Stimulated activated naive B cell treated with anti-CD40 and anti-IgM and Interleukin-4, amounts not matched to agents 10 μg/mL and 1 μg/mL and 100 μg/mL, for 72 hours (primary cell): ENCODE results near the gene AGXT.
A peak's percentile ranks its signal among the peaks of the same experiment; 100 is the strongest.

Experiments
- ATAC-seq, 2 donors: fragments of 150-1000 bp; cut with Tn5 transposase; replicated peaks; 2 replicates each; pipeline ENCODE4 v1.10.0; 2021; ENCODE audit warnings: moderate library complexity in 1 of 2
- DNase-seq: peaks from one replicate; pipeline ENCODE4 v3.0.0; 2021
- H3K27ac Mint-ChIP-seq: one replicate; pipeline ENCODE4 v1.8.0; 2022; ENCODE audit warnings: mild to moderate bottlenecking, mixed read lengths
- H3K27me3 Mint-ChIP-seq, 2 donors: one replicate each; pipeline ENCODE4 v1.8.0; 2022; ENCODE audit warnings: mixed read lengths in 2 of 2
- H3K36me3 Mint-ChIP-seq, 2 donors: one replicate each; pipeline ENCODE4 v1.8.0; 2022; ENCODE audit warnings: mixed read lengths in 2 of 2, mild to moderate bottlenecking in 1 of 2
- H3K4me1 Mint-ChIP-seq, 2 donors: one replicate each; pipeline ENCODE4 v1.8.0; 2022; ENCODE audit warnings: mixed read lengths in 2 of 2, mild to moderate bottlenecking in 1 of 2
- H3K4me3 Mint-ChIP-seq, 2 donors: one replicate each; pipeline ENCODE4 v1.8.0; 2022; ENCODE audit warnings: mild to moderate bottlenecking in 2 of 2, mixed read lengths in 2 of 2, moderate library complexity in 1 of 2
- H3K9me3 Mint-ChIP-seq, 2 donors: one replicate each; pipeline ENCODE4 v1.8.0; 2022; ENCODE audit warnings: mixed read lengths in 2 of 2, mild to moderate bottlenecking in 1 of 2

Gene AGXT

DNA sequence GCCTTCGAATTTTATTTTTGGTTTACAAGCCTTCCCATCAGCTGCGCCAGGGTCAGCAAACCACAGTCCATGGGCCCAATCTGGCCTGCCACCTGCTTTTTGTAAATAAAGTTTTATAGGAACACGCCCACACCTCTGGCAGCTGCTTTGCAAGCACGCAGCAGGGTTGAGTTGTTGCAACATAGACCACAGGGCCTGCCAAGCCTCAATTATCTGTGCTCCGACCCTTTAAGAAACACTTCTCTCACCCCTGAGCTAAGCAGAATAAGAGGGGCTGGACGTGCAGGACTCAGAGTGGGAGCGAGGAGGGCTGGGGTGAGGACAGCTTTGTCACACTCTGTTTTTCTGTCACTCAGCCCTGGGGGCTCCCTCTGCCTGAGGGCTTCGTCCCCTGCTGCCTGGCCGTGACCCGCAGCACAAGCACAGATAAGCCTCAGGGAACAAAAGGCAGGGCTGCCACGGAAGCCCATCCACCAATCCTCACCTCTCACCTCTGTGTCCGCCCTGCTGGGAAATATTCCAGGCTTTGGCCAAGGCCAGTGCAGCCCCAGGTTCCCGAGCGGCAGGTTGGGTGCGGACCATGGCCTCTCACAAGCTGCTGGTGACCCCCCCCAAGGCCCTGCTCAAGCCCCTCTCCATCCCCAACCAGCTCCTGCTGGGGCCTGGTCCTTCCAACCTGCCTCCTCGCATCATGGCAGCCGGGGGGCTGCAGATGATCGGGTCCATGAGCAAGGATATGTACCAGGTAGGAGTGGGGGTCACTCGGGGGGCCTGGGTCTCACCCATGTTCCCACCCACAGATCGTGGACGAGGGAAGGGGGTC lies at the start of gene AGXT:
AGXT (plus strand) TSS at position 539 of the 823 bp plus-strand sequence; CDS start at position 581, 42 bp downstream.
- DNase-seq (no peak), ATAC-seq (no peak)
- Mint-ChIP-seq H3K27me3 (peaks cover 6 to 25% of the 10 kb centered on the region in 2 donors), H3K36me3 (no peaks in the 10 kb centered on the region), H3K4me1 (peaks cover 0 to 3% of the 10 kb centered on the region in 2 donors), H3K4me3 (no peak within 1 kb of the TSS), H3K9me3 (no peaks in the 10 kb centered on the region), H3K27ac (no peak within 1 kb of the TSS)

DNA sequence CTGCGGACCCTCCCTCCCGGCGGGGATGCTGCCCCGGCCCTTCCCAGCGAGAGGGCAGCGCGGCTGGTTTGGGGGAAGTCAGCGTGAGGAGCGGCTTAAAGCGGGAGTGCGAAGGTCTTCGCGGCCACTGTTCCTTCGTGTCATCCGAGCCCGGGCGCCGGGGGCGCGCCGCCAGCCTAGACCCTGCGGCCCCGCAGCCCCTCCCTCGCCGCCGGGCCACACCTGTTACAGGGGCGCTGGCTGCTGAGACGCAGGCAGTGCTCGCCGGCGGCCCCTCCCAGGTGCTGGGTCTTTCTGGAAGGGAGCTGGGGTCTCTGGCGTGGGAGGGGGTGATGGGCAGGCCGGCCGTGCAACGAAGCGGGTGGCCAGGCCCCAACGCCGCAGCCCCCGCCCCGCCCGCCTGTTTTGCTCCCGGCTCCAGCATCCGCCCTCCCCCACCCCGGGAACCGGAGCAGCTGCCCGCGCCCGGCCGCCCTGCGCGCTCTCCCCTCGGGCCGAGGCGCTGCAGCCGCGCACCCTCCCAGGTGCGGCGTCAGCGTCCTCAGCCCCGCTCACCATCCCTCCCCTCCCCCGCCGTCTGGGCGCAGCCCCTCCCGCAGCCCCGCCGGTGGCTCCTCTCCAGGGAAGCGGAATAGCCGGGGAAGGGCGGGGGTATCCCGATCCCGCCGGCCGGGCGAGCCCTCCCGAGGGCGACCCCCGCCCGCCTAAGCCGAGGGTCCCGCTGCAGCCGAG lies 49.3 kb upstream of the AGXT start:
- no peak overlapping the region for H3K4me3 Mint-ChIP-seq
- DNase-seq (no peak), ATAC-seq (no peak)
- H3K27me3 Mint-ChIP-seq: peaks cover 57 to 75% of the 10 kb centered on the region in 2 donors
- H3K36me3 Mint-ChIP-seq: peaks cover 4 to 6% of the 10 kb centered on the region in 2 donors
- H3K9me3 Mint-ChIP-seq: peaks cover 6 to 10% of the 10 kb centered on the region in 2 donors
- H3K4me1 Mint-ChIP-seq: peaks cover 12 to 15% of the 10 kb centered on the region in 2 donors
- H3K27ac Mint-ChIP-seq: no peak overlapping the region

DNA sequence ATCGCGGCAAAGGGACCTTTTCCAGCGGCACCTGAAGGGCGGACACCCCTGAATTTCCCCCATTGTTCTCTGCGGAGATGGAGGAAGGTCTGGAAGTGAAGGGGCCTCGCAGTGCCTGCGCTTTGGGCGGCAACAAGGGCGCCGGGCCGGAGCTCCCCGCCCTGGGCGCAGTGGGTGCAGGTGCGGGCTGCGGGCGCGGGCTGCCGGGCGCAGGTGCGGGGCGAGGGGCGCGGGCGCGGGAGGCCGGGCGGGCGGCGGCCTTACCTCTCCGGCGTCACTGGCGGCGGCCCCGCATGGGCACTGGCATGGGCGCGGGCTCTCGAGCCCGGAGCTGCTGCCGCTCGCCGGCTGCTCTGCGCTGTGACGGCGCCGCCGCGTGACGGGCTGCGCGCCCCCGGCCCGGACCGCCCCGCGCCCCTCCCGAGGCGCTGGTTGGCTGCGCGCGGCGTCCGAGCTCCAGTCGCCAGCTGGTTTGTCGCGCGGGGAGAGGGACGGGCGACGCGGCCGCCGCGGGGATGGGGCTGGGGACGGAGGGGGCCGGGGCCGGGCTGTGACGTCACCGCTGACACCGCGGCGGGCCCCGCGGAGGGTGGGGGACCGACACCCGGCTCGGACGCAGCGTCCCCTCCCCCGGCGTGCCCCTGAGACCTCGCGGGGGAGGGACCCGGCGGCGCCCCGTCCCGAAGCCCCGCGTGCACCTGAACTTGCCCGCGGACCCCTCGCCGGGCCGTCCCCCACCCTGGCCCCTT lies 48.6 kb upstream of the AGXT start, which contains the start of gene KIF1A:
KIF1A (minus strand) TSS at position 362 of the 749 bp plus-strand sequence. CDS start 22,467 bp downstream, outside the sequence.
- Mint-ChIP-seq H3K4me1 (peaks cover 12 to 15% of the 10 kb centered on the region in 2 donors), H3K27me3 (peaks cover 62 to 78% of the 10 kb centered on the region in 2 donors), H3K27ac (no peak within 1 kb of the TSS)

DNA sequence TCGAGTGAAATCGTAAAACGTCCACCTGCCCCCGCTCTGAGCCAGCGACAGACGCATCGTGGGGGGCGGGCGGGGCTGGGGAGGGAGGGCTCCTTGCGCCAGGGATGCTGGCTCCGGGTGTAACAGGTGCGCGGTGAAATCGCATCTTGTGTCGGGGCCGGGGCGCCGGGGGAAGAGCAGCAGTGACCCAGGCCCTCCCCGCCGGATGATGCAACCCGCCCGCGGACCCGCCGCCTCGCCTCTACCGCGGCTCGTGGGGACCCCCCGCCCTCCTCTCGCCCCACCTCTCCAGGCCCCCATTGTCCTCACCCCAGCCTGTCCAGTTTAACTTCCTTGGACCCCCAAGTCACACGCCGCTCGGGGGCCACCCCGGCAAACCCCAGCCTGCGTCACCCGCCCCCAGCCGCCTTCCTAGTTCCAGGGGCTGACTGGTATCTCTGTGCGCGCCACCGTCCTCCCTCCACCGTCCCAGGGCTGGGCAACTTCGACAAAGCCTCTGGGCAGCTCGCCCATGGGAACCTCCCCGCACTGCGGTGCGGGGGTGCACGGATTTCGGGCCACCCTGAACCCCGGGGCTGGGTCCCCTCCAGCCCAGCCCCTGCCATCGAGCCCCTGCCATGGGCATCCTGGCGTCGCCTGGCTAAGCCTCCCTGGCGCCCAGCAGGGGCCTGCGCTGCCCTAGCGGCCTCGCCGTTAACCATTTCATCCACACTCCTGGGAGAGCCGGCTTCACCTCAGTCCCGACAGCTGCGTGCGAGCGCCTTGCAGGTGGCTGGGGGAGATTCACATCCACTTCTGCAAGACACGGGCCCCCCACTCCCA lies 47.8 kb upstream of the AGXT start:
- Mint-ChIP-seq H3K27me3 (peaks cover 64 to 78% of the 10 kb centered on the region in 2 donors), H3K4me3 (peak overlapping the region; percentile 66 to 71), H3K27ac (no peak overlapping the region), H3K9me3 (peaks cover 5 to 8% of the 10 kb centered on the region in 2 donors), H3K36me3 (peaks cover 4 to 6% of the 10 kb centered on the region in 2 donors), H3K4me1 (peaks cover 12 to 15% of the 10 kb centered on the region in 2 donors)
- ATAC-seq (peak; percentile 37 to 46), DNase-seq (no peak)

More for the DNA sequence above, 48.6 kb upstream of the AGXT start, which contains the start of gene KIF1A:
- ATAC-seq (peak in 1 of 2 donors; percentile 24), DNase-seq (no peak)
- Mint-ChIP-seq H3K4me3 (peak within 1 kb of the TSS; percentile 66 to 71), H3K9me3 (peaks cover 5 to 8% of the 10 kb centered on the region in 2 donors), H3K36me3 (peaks cover 4 to 6% of the 10 kb centered on the region in 2 donors)

DNA sequence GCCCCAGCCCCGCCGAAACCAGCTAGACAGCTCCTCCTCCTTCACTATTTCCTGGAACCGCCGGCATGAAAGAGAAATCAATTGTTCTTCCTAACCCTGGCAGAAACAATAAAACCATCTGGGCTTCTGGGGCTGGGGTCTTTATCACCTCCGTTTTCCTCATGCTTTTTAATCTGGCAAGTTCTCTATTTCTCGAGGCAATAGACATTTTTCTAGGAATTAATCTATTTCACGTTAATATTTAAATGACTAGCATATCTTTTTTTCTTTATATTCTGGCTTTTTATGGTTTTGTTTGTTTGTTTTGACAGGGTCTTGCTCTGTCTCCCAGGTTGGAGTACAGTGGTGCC lies 47.2 kb upstream of the AGXT start:
- Mint-ChIP-seq H3K9me3 (peaks cover 5 to 8% of the 10 kb centered on the region in 2 donors), H3K4me3 (peak overlapping the region; percentile 36 to 71), H3K36me3 (peaks cover 4 to 6% of the 10 kb centered on the region in 2 donors), H3K4me1 (peaks cover 12 to 15% of the 10 kb centered on the region in 2 donors), H3K27me3 (peaks cover 63 to 78% of the 10 kb centered on the region in 2 donors), H3K27ac (no peak overlapping the region)
- ATAC-seq (no peak), DNase-seq (no peak)

DNA sequence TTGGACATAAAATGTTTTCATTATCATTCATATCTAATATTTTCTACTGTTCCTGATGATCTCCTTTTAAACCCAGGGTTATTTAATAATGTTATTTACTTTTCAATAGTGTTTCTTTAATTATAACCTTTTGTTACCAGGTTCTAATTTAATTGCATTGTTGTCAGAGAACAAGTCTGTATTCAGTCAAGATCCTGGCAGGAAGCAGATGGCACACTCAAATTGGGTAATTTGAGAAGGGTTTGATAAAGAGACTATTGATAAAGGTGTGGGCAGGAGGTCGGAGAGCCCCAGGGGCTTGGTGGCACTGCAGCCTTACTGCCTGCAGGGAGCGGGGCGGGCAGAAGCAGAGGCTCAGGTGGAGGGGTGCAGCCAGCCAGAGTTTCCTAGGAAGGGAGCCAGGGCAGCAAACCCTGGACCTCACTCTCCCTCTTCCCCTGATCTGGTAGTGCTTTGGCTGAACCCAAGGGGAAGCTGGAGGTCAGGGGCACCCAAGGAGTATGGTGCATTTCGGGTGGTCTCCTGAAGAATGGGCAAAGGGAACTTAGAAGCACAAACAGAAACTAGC lies 46.3 kb upstream of the AGXT start:
- Mint-ChIP-seq H3K4me1 (peaks cover 12 to 15% of the 10 kb centered on the region in 2 donors), H3K36me3 (peaks cover 4 to 6% of the 10 kb centered on the region in 2 donors), H3K9me3 (peaks cover 5 to 8% of the 10 kb centered on the region in 2 donors), H3K4me3 (no peak overlapping the region), H3K27ac (no peak overlapping the region), H3K27me3 (peaks cover 64 to 82% of the 10 kb centered on the region in 2 donors)
- DNase-seq (no peak), ATAC-seq (no peak)

DNA sequence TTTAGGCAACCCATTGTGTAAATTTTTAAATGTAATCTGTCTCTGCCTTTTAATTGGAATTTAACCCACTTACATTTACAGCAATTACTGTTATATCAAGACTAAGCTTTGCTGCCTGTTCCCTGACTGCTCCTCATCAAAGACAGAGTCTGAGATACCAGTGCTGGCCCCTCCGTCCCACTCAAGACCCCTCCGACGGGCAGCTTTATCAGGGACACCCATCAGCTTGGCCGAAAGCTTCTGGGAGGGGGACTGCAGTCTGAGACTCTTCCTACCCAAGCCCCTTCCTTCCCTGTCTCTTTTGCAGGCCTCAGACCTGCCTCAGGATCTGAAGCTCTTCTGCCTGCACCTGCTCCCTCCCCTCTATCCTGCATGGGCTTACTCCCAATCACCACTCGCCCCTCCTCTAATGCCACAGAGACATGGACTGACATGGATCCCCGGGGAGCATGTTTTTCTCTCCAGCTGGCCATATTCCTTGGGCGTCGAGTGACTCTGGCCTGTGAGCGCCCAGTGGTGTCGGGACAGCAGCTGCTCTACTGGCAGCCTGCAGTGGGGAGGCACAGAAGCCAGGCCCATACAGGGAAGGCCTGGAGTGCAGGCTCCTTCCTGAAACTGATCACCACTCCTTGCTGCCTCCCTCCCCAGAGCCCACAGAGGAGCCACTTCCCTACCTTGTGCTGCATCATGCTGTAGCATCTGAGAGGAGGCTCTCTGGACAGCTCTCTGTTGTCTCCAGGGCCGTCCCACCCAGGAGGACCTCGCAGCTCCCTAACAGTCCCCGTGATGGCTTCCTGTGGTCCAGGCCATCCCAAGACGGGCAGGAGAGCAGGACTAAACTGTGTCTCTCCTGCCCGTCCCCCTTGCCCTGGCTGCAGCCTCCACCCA lies 44.9 kb upstream of the AGXT start:
- peaks cover 6 to 9% of the 10 kb centered on the region in 2 donors for H3K4me1 Mint-ChIP-seq
- ATAC-seq (no peak), DNase-seq (no peak)
- peaks cover 5 to 8% of the 10 kb centered on the region in 2 donors for H3K9me3 Mint-ChIP-seq
- H3K36me3 Mint-ChIP-seq: peaks cover 4 to 6% of the 10 kb centered on the region in 2 donors
- H3K27me3 Mint-ChIP-seq: peaks cover 56 to 79% of the 10 kb centered on the region in 2 donors
- peak overlapping the region; percentile 17 for H3K27ac Mint-ChIP-seq
- no peak overlapping the region for H3K4me3 Mint-ChIP-seq

DNA sequence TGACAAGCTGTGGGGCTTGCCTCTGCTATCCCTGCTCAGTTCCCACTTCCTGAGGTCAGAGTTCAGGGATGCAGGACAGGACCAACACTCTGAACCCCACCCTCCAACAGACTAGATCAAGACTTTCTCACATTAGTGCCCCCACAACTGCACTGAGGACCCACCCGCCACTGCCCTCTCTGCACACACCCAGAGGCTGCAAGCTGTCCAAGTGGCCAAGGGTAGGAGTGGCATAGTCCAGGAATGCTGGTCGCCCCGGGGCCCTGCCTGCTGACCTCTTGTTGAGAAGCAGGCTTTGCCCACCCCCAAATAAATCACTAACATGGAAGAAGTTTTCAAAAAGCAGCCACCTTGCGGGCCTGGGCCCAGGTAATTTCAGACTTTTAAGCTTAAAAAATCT lies 43.1 kb upstream of the AGXT start:
- ATAC-seq (no peak), DNase-seq (no peak)
- no peak overlapping the region for H3K4me3 Mint-ChIP-seq
- H3K4me1 Mint-ChIP-seq: peaks cover 6 to 9% of the 10 kb centered on the region in 2 donors
- peaks cover 4 to 6% of the 10 kb centered on the region in 2 donors for H3K36me3 Mint-ChIP-seq
- no peak overlapping the region for H3K27ac Mint-ChIP-seq
- H3K9me3 Mint-ChIP-seq: peaks cover 5 to 8% of the 10 kb centered on the region in 2 donors
- peaks cover 64 to 88% of the 10 kb centered on the region in 2 donors for H3K27me3 Mint-ChIP-seq

DNA sequence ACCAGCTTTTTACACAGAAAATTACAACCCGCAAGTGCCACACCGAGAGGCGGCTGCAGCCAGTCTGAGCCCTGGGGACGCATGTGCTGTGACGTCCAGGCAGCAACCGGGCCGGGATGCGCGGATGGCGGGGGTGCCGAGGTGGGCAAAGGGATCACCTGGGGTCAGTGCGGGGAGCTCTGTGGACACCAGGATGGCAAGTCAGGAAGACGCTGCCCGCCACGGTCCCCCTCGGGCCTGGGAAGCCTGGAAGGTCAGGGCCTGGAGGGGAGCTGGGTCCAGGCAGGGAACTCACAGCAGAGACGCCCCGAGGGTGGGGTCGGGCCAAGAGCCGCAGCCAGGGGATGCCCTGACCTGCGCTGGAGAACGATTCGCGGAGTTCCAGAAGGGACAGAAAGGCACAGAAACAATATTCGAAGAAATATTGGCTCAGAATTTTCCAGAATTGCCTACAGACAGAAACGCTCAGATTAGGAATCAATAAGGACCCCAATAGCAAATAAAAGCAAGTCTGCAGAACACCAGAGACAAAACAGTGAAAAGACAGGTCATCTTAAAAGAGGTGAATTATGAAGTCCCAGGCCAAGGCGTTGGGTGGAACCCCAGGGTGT lies 36.9 kb upstream of the AGXT start:
- peak overlapping the region; percentile 80 for H3K27ac Mint-ChIP-seq
- ATAC-seq: no peak
- DNase-seq: no peak
- H3K4me3 Mint-ChIP-seq: peak overlapping the region; percentile 75 to 77
- peaks cover 18 to 42% of the 10 kb centered on the region in 2 donors for H3K27me3 Mint-ChIP-seq
- peaks cover 3 to 13% of the 10 kb centered on the region in 2 donors for H3K4me1 Mint-ChIP-seq
- no peaks in the 10 kb centered on the region for H3K9me3 Mint-ChIP-seq
- H3K36me3 Mint-ChIP-seq: no peaks in the 10 kb centered on the region

DNA sequence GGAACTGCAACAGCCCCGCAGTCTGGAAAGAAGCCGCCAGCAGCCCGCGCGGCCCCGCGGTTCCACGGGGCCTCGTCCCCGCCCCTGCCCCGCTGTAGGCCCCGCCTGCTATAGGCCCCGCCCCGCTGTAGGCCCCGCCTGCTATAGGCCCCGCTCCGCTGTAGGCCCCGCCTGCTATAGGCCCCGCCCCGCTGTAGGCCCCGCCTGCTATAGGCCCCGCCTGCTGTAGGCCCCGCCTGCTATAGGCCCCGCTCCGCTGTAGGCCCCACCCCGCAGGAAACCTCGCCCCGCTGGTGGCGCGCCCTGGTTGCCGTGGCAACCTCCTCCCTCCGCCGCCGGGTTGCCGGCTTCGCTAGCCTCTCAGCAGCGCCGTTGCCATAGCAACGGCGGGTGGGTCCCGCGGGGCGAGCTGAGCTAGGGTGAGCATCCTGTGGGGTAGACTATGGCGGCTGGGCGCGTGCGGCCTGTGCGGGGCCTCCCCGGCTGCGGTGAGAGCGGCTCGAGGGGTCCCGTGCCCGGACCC lies 36.4 kb upstream of the AGXT start:
- peak overlapping the region; percentile 75 to 77 for H3K4me3 Mint-ChIP-seq

DNA sequence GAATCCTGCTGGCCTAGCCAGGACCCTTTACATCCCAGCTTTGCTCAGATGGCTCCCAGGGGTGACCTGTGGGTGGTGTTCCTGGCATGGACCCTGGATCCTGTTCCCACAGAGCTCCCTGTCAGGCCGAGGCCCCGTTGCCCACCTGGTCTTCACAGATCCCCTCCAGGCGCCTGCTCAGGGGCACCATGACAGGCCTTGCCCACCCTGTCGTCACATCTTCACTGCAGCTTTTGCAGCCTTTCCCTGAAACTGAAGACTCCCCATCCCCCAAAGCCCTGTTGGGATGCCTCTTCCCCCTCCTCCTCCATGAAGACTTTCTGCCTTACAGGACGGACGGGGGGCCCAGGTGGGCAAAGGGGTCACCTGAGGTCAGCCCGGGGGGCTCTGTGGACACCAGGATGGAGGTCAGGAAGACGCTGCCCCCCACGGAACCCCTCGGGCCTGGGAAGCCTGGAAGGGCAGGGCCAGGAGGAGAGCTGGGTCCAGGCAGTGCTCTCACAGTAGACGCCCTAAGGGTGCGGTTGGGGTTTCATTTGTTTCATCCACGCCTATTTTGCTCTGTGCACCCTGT lies 35.6 kb upstream of the AGXT start:
- Mint-ChIP-seq H3K4me1 (peaks cover 3 to 13% of the 10 kb centered on the region in 2 donors), H3K27ac (no peak overlapping the region), H3K36me3 (no peaks in the 10 kb centered on the region), H3K4me3 (no peak overlapping the region), H3K27me3 (peaks cover 22 to 36% of the 10 kb centered on the region in 2 donors), H3K9me3 (no peaks in the 10 kb centered on the region)
- ATAC-seq (no peak), DNase-seq (no peak)

More for the DNA sequence above, 36.4 kb upstream of the AGXT start:
- H3K4me1 Mint-ChIP-seq: peaks cover 3 to 13% of the 10 kb centered on the region in 2 donors
- H3K36me3 Mint-ChIP-seq: no peaks in the 10 kb centered on the region
- peak; percentile 92 to 97 for ATAC-seq
- DNase-seq: peak; percentile 96
- peak overlapping the region; percentile 73 for H3K27ac Mint-ChIP-seq
- H3K27me3 Mint-ChIP-seq: peaks cover 18 to 36% of the 10 kb centered on the region in 2 donors
- no peaks in the 10 kb centered on the region for H3K9me3 Mint-ChIP-seq
